ENCODE measurements around the gene ARHGAP27.
"Not testable (repeated sequence)": the region's sequence is repeated elsewhere in the genome, so short reads cannot be mapped to it uniquely, and the experiment has no call there.

ARHGAP27 gene

GRCh38 chr17:45440839-45441515 lies 8.3 kb upstream of the ARHGAP27 start:
- ATAC-seq (replicated peaks), result peak; percentile 51 to 70
- H3K36me3 Mint-ChIP-seq, result peaks cover 26 to 37% of the 10 kb centered on the region in 2 donors
- H3K4me3 Mint-ChIP-seq, H3K27me3 Mint-ChIP-seq, H3K9me3 Mint-ChIP-seq, DNase-seq: not testable (repeated sequence)
- H3K4me1 Mint-ChIP-seq, result peaks cover 14 to 27% of the 10 kb centered on the region in 2 donors
- peak overlapping the region; percentile 51 for H3K27ac Mint-ChIP-seq

DNA sequence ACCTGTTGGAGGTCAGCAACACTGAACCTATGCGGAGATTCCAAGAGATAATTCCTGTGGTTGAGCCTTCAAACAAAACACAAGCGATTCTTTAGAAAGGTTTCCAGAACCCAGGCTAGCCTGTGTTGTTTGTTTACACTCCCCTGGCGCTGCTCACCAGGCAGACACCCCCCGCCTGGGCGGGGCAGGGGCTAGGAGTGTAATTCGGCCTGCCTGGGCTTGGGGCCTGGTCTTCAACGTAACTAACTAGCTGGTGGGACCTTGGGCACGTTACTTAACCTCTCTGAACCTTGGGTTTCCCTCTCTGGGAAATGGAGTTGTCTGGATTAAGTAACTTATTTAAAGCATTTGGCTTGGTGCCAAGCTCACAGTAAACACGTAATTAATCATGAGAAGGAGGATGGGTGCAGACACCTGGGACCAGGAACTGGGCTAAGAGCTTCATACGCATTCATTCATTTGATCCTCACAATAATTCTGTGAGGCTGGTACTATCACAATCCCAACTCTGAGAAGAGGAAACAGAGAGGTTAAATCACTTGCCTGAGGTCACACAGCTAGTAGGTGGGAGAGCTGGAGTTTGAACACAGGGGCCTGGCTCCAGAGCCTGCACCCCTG lies 7.6 kb upstream of the ARHGAP27 start:
- Mint-ChIP-seq H3K4me1 (peaks cover 14 to 29% of the 10 kb centered on the region in 2 donors), H3K4me3 (no peak overlapping the region), H3K27ac (peak overlapping the region; percentile 51), H3K36me3 (peaks cover 24 to 37% of the 10 kb centered on the region in 2 donors), H3K27me3 (no peaks in the 10 kb centered on the region), H3K9me3 (no peaks in the 10 kb centered on the region)
- no peak for DNase-seq
- no peak for ATAC-seq (replicated peaks)

GRCh38 chr17:45438931-45439610 lies 6.4 kb upstream of the ARHGAP27 start:
- no peak overlapping the region for H3K4me3 Mint-ChIP-seq
- no peaks in the 10 kb centered on the region for H3K27me3 Mint-ChIP-seq
- H3K4me1 Mint-ChIP-seq, result peaks cover 14 to 33% of the 10 kb centered on the region in 2 donors
- ATAC-seq (replicated peaks) (no peak), DNase-seq (no peak)
- no peak overlapping the region for H3K27ac Mint-ChIP-seq
- peaks cover 16 to 31% of the 10 kb centered on the region in 2 donors for H3K36me3 Mint-ChIP-seq
- H3K9me3 Mint-ChIP-seq, result no peaks in the 10 kb centered on the region

- peaks cover 15 to 31% of the 10 kb centered on the region in 2 donors for H3K36me3 Mint-ChIP-seq
- H3K4me1 Mint-ChIP-seq, result peaks cover 14 to 40% of the 10 kb centered on the region in 2 donors
- DNase-seq (no peak), ATAC-seq (replicated peaks) (no peak)
- H3K4me3 Mint-ChIP-seq, result no peak overlapping the region
- H3K27ac Mint-ChIP-seq, result no peak overlapping the region
- H3K9me3 Mint-ChIP-seq, result no peaks in the 10 kb centered on the region
- H3K27me3 Mint-ChIP-seq, result no peaks in the 10 kb centered on the region
Measured at GRCh38 chr17:45437465-45438283, 5.0 kb upstream of the ARHGAP27 start.

DNA sequence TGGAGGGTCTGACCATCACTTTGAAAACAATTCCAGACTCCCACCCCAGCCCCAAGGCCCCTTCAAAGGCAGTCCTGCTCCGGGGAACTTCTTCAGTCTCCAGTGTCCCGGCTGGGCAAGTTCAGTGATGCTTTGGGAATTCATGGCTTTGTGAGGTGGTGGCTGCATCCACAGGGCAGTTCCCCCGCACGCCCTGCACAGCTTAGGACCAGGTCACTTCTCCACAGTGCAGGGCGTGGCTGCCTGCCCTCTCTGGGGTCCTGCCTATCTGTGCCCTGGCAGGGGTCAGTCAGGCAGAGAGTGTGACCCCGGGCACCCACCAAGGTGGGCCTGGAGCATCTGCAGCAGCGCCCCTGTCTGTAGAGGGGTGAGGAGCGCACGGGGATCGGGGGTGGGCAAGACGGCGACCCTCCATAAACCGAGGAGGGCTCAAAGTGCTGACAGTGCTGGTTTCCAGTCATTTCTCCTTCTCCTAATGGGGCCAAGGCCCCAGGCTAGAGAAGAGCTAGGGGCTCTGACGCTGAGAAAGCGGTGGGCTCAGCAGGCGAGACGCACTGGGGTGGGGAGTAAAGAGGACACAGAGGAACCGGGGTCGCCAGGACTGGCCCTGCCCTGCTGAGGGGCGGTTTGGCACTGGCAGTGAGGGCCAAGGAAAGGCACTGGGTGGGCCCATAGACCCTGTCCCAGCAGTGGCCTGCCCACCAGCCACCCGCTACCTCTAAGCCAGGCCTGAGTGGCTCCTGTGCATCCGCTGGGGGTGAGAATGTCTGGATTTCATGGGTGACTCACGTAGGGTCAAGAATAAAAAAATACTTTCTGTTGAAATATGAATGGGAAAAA lies 4.2 kb upstream of the ARHGAP27 start:
- no peak overlapping the region for H3K4me3 Mint-ChIP-seq
- H3K36me3 Mint-ChIP-seq, result peaks cover 13 to 31% of the 10 kb centered on the region in 2 donors
- no peaks in the 10 kb centered on the region for H3K9me3 Mint-ChIP-seq
- H3K27me3 Mint-ChIP-seq, result no peaks in the 10 kb centered on the region
- ATAC-seq (replicated peaks) (no peak), DNase-seq (no peak)
- no peak overlapping the region for H3K27ac Mint-ChIP-seq
- H3K4me1 Mint-ChIP-seq, result peaks cover 14 to 46% of the 10 kb centered on the region in 2 donors

DNA sequence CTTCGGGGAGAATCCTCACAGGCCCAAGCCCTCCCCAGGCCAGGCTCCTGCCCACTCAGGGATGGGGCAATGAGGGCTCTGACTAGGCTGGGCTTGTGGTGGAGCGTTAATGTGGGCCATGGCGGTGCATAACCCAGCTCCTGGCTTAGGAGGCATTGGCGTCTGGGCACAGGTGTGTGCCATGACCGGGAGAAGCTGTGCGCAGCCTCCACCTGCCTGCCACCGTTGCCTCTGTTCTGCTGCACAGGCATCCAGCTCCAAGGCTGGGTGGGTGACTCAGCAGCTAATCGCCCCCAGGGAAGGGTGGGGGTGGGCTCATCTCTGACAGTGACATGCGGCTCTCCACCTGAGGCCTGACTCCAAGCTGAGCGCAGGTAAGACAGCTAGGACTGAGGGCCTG lies 3.5 kb upstream of the ARHGAP27 start:
- DNase-seq, result no peak
- Mint-ChIP-seq H3K4me1 (peaks cover 12 to 46% of the 10 kb centered on the region in 2 donors), H3K9me3 (no peaks in the 10 kb centered on the region), H3K36me3 (peaks cover 11 to 27% of the 10 kb centered on the region in 2 donors), H3K27me3 (no peaks in the 10 kb centered on the region), H3K4me3 (no peak overlapping the region), H3K27ac (no peak overlapping the region)
- no peak for ATAC-seq (replicated peaks)

DNA sequence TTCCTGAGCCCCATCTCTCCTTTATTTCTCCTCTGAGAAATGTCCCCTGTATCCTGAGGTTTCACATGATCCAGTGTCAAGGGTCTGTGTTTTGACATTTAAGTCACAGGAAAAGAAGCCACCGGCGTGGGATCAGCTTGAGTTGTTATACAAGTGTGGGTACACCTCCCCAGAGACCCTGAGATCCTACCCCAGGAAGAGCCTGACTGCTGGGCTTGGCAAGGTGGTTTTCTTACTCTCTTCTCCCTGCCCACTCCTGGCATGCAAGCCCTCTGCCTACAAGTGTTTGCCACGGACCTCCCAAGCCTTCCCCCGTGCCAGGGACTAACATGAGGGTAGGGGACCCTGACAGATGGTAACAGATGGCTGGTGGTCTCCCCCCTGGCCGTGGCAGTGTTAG lies 2.8 kb upstream of the ARHGAP27 start:
- no peaks in the 10 kb centered on the region for H3K9me3 Mint-ChIP-seq
- no peak overlapping the region for H3K4me3 Mint-ChIP-seq
- DNase-seq (no peak), ATAC-seq (replicated peaks) (no peak)
- H3K4me1 Mint-ChIP-seq, result peaks cover 11 to 46% of the 10 kb centered on the region in 2 donors
- peaks cover 11 to 27% of the 10 kb centered on the region in 2 donors for H3K36me3 Mint-ChIP-seq
- H3K27ac Mint-ChIP-seq, result peak overlapping the region; percentile 62
- no peaks in the 10 kb centered on the region for H3K27me3 Mint-ChIP-seq

- DNase-seq (no peak), ATAC-seq (replicated peaks) (no peak)
- H3K4me3 Mint-ChIP-seq, result peak overlapping the region; percentile 62 to 83
- H3K27ac Mint-ChIP-seq, result peak overlapping the region; percentile 75
- no peaks in the 10 kb centered on the region for H3K27me3 Mint-ChIP-seq
- H3K9me3 Mint-ChIP-seq, result no peaks in the 10 kb centered on the region
- peaks cover 22 to 54% of the 10 kb centered on the region in 2 donors for H3K4me1 Mint-ChIP-seq
- peaks cover 7 to 20% of the 10 kb centered on the region in 2 donors for H3K36me3 Mint-ChIP-seq
Measured at GRCh38 chr17:45433159-45433535, 477 bp upstream of the ARHGAP27 start.

- peaks cover 5 to 12% of the 10 kb centered on the region in 2 donors for H3K36me3 Mint-ChIP-seq
- ATAC-seq (replicated peaks) (peak; percentile 36 to 52), DNase-seq (peak; percentile 51)
- no peaks in the 10 kb centered on the region for H3K9me3 Mint-ChIP-seq
- no peaks in the 10 kb centered on the region for H3K27me3 Mint-ChIP-seq
- peaks cover 33 to 64% of the 10 kb centered on the region in 2 donors for H3K4me1 Mint-ChIP-seq
- peak overlapping the region; percentile 90 for H3K27ac Mint-ChIP-seq
- peak overlapping the region; percentile 83 to 84 for H3K4me3 Mint-ChIP-seq
Measured at GRCh38 chr17:45431531-45432404, 902 bp downstream of the ARHGAP27 start.

GRCh38 chr17:45430738-45431530 lies 1.7 kb downstream of the ARHGAP27 start:
- Mint-ChIP-seq H3K36me3 (peaks cover 0 to 5% of the 10 kb centered on the region in 2 donors), H3K4me3 (peak overlapping the region; percentile 83 to 84), H3K9me3 (no peaks in the 10 kb centered on the region), H3K4me1 (peaks cover 35 to 64% of the 10 kb centered on the region in 2 donors), H3K27ac (peak overlapping the region; percentile 90), H3K27me3 (no peaks in the 10 kb centered on the region)
- peak; percentile 41 to 48 for ATAC-seq (replicated peaks)
- DNase-seq, result no peak

GRCh38 chr17:45430006-45430737 lies 2.5 kb downstream of the ARHGAP27 start:
- ATAC-seq (replicated peaks), result no peak
- Mint-ChIP-seq H3K27me3 (no peaks in the 10 kb centered on the region), H3K4me1 (peaks cover 35 to 61% of the 10 kb centered on the region in 2 donors), H3K9me3 (no peaks in the 10 kb centered on the region), H3K4me3 (peak overlapping the region; percentile 36 to 83), H3K27ac (no peak overlapping the region), H3K36me3 (no peaks in the 10 kb centered on the region)
- no peak for DNase-seq

All from stimulated activated naive B cell treated with anti-CD40 and anti-IgM and Interleukin-4, amounts not matched to agents 10 μg/mL and 1 μg/mL and 100 μg/mL, for 72 hours (primary cell).